ENCODE measurements around the gene POPDC3. TPM values are rescaled to one million over a fixed set of nuclear protein-coding genes. Genes with fewer than 3 reads are reported as not detected.

POPDC3 gene
- total RNA-seq, 1 donor from 2014 or later: 129 TPM

Other genes starting within 250 kb of the POPDC3 start
- gene LIN28B, start 222.9 kb downstream of the POPDC3 start, total RNA-seq: not detected in 2 replicates
- 22.2 and 23.9 TPM in 2 replicates for gene PREP, start 223.1 kb upstream of the POPDC3 start, total RNA-seq